Brain microvascular endothelial cell (primary cell): Measurements from ENCODE around the gene SLC25A29.

ENCODE experiments used
- DNase-seq: peaks from one replicate; pipeline ENCODE4 v3.0.0-alpha.2; 2020
- H3K27ac ChIP-seq: fragments of 250-450 bp; sonication (Bioruptor Pico); 2 replicates; pipeline ENCODE4 v1.5.1; 2020; ENCODE audit warnings: mild to moderate bottlenecking, moderate library complexity
- H3K27me3 ChIP-seq: fragments of 250-450 bp; sonication (Bioruptor Pico); replicated peaks from 2 replicates; pipeline ENCODE4 v1.5.1; 2020; ENCODE audit warnings: mild to moderate bottlenecking
- H3K36me3 ChIP-seq: fragments of 250-450 bp; sonication (Bioruptor Pico); replicated peaks from 2 replicates; pipeline ENCODE4 v1.5.1; 2020; ENCODE audit warnings: mild to moderate bottlenecking
- H3K4me3 ChIP-seq: 2 replicates; pipeline ENCODE4 v1.5.1; 2011; ENCODE audit warnings: low read depth, mild to moderate bottlenecking, control low read depth, low read length, moderate library complexity
- CTCF ChIP-seq: IDR thresholded peaks from 2 replicates; pipeline ENCODE4 v1.5.1; 2011; ENCODE audit warnings: low read depth, mild to moderate bottlenecking, moderate library complexity, low read length, control low read depth, inconsistent platforms; ENCODE audit errors: missing control alignments
- in situ Hi-C: cut with HindIII; loops from 2 replicates; pipeline ENCODE4 v1.10.0; 2017; ENCODE audit warnings: low sequenced_read_pairs, low pct_ligation_motif_present

Gene SLC25A29

GRCh38 chr14:100282766-100283419, 23.4 kb downstream of the SLC25A29 start:
- Histone ChIP-seq H3K27ac (no peak overlapping the region), H3K4me3 (no peak overlapping the region), H3K36me3 (no peaks in the 10 kb centered on the region), H3K27me3 (no peaks in the 10 kb centered on the region)
- TF ChIP-seq CTCF, result no peak
- in situ Hi-C loops, result no loop called here
- DNase-seq, result no peak

GRCh38 chr14:100282083-100282350, 24.2 kb downstream of the SLC25A29 start:
- no peak overlapping the region for H3K4me3 ChIP-seq
- in situ Hi-C loops, result no loop called here
- H3K36me3 ChIP-seq, result peaks cover 2% of the 10 kb centered on the region

DNA sequence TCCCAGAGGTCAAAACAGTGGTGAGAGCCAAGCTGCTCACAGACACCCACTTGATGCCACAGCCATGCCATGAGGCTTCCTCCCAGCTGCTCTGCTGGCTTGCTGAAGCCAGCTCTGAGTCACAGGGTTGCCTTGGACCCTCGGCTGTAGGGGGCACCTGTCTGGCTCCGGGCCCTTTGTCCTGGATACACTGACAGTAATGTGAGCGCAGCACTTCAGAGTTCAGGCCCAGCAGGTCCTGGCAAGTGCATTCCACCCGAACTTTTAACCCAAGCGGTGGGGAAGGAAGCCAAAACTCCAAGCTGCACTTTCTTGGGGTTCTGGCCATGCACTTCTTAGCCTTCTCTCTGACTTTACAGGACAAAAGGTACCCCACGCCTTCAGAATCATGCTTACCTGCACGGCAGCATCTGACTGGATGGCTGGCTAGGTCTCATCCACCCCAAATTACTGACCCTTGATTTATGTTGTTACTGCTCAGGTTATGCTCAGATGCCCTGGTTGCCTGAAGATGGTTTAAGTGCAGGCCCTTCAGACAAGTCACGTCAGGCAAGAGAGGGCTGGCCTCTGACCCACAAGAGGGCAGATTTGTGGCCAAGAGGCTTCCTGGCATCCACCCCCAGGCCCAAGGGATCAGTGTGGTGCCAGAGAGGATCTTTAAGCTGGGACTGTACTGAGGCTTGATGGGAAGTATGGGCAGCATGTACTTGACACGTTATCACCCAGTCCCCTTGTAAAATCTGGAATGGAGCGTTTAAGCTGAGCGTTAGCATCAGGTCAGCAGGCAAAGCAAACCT, 24.8 kb downstream of the SLC25A29 start:
- no peak for TF ChIP-seq CTCF
- in situ Hi-C loops, result no loop called here
- Histone ChIP-seq H3K27ac (no peak overlapping the region), H3K4me3 (no peak overlapping the region), H3K27me3 (no peaks in the 10 kb centered on the region), H3K36me3 (peaks cover 2% of the 10 kb centered on the region)
- DNase-seq, result no peak

More at GRCh38 chr14:100282083-100282350, 24.2 kb downstream of the SLC25A29 start:
- TF ChIP-seq CTCF, result no peak
- no peak for DNase-seq
- no peaks in the 10 kb centered on the region for H3K27me3 ChIP-seq
- no peak overlapping the region for H3K27ac ChIP-seq

DNA sequence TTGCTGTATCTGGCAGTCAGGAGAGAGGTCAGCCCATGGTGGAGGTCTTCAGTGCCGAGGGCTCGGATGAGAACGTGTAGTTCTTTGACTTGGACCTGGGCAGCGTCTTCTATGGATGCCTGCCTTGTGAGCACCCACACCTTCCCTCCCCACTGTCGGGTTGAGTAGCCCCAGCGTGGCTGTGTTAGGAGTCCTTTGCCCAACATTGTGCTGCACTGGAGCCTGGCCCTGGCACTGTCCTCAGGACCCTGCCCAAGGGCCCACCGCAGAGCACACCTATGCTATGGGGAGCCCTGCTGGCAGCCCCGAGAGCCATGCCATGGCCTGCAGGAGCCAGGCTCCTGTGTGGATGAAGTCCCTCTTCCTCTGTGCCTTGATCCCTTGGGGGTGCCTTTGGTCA, 26.7 kb downstream of the SLC25A29 start:
- in situ Hi-C loops, result no loop called here

GRCh38 chr14:100279133-100279532, 27.1 kb downstream of the SLC25A29 start:
- in situ Hi-C loops, result no loop called here
- Histone ChIP-seq H3K36me3 (peaks cover 2% of the 10 kb centered on the region), H3K27me3 (no peaks in the 10 kb centered on the region), H3K4me3 (no peak overlapping the region), H3K27ac (no peak overlapping the region)
- no peak for TF ChIP-seq CTCF
- no peak for DNase-seq

More for the DNA sequence above, 26.7 kb downstream of the SLC25A29 start:
- TF ChIP-seq CTCF, result no peak
- Histone ChIP-seq H3K27me3 (no peaks in the 10 kb centered on the region), H3K4me3 (no peak overlapping the region), H3K36me3 (peaks cover 2% of the 10 kb centered on the region), H3K27ac (no peak overlapping the region)
- no peak for DNase-seq

- Histone ChIP-seq H3K36me3 (peaks cover 2% of the 10 kb centered on the region), H3K4me3 (no peak overlapping the region), H3K27me3 (no peaks in the 10 kb centered on the region), H3K27ac (no peak overlapping the region)
- DNase-seq, result peak; percentile 63
- in situ Hi-C loops, result no loop called here
- TF ChIP-seq CTCF, result peak; percentile 45
Measured at GRCh38 chr14:100278702-100279101, 27.5 kb downstream of the SLC25A29 start.
